HepG2 (cell line): ENCODE measurements around the gene COL9A3. TPM values are rescaled to one million over a fixed set of nuclear protein-coding genes. Genes with fewer than 3 reads are reported as not detected.

Source experiments
- BCLAF1 ChIP-seq: fragments of 450-650 bp; IDR thresholded peaks from 2 replicates; pipeline ENCODE4 v1.6.1; 2017; ENCODE audit warnings: mild to moderate bottlenecking
- BRCA1 ChIP-seq: sonication (generic); formaldehyde crosslinking; IDR thresholded peaks from 2 replicates; pipeline ENCODE4 v1.4.0; 2020; ENCODE audit warnings: missing genetic modification reagents
- CCAR2 ChIP-seq: fragments of 200-400 bp; formaldehyde crosslinking; optimal IDR thresholded peaks from 2 replicates; pipeline ENCODE3; 2018; ENCODE audit warnings: low read depth, mild to moderate bottlenecking, low read length, moderate library complexity
- ELK4 ChIP-seq: sonication (generic); formaldehyde crosslinking; IDR thresholded peaks from 2 replicates; pipeline ENCODE4 v1.9.0; 2021; ENCODE audit warnings: missing genetic modification reagents, borderline replicate concordance
- FOXP1 ChIP-seq, 2 experiments: fragments of 450-650 bp in 1 of 2; IDR thresholded peaks; 2 replicates each; pipeline ENCODE4 v1.6.1; 2017 to 2018; ENCODE audit warnings: antibody characterized with exemption in 1 of 2
- MTERF4 ChIP-seq: sonication (generic); formaldehyde crosslinking; IDR thresholded peaks from 2 replicates; pipeline ENCODE4 v1.8.0; 2023; ENCODE audit warnings: mild to moderate bottlenecking, missing genetic modification reagents
- NONO ChIP-seq, 2 experiments: fragments of 450-650 bp in 1 of 2; sonication (generic) in 1 of 2; formaldehyde crosslinking in 1 of 2; IDR thresholded peaks in 1 of 2; conservative IDR thresholded peaks in 1 of 2; 2 replicates each; pipeline versions ENCODE4 v1.6.1 to v1.8.0; 2017 to 2022; ENCODE audit warnings: mild to moderate bottlenecking in 1 of 2, missing genetic modification reagents in 1 of 2, moderate library complexity in 1 of 2
- RCOR2 ChIP-seq: IDR thresholded peaks from 2 replicates; pipeline ENCODE4 v1.6.1; 2016; ENCODE audit warnings: missing biosample characterization, missing genetic modification reagents
- RXRB ChIP-seq: IDR thresholded peaks from 2 replicates; pipeline ENCODE4 v1.6.1; 2016; ENCODE audit warnings: borderline replicate concordance, missing genetic modification reagents, missing compliant biosample characterization
- SKIL ChIP-seq: sonication (generic); formaldehyde crosslinking; IDR thresholded peaks from 2 replicates; pipeline ENCODE4 v1.8.0; 2022; ENCODE audit warnings: missing genetic modification reagents, mild to moderate bottlenecking, moderate library complexity, borderline replicate concordance
- SP2 ChIP-seq: sonication (generic); formaldehyde crosslinking; IDR thresholded peaks from 2 replicates; pipeline ENCODE4 v1.5.1; 2020; ENCODE audit warnings: mild to moderate bottlenecking, missing genetic modification reagents
- THAP7 ChIP-seq: sonication (generic); formaldehyde crosslinking; IDR thresholded peaks from 2 replicates; pipeline ENCODE4 v1.8.1; 2023; ENCODE audit warnings: mild to moderate bottlenecking, missing genetic modification reagents
- ZMAT5 ChIP-seq: sonication (generic); formaldehyde crosslinking; IDR thresholded peaks from 2 replicates; pipeline ENCODE4 v1.5.0; 2020; ENCODE audit warnings: mild to moderate bottlenecking, low read depth, missing genetic modification reagents, borderline replicate concordance
- ZNF101 ChIP-seq: sonication (generic); formaldehyde crosslinking; IDR thresholded peaks from 2 replicates; pipeline ENCODE4 v1.4.0; 2020; ENCODE audit warnings: mild to moderate bottlenecking, low read depth, missing genetic modification reagents, borderline replicate concordance
- ZNF224 ChIP-seq: sonication (generic); formaldehyde crosslinking; IDR thresholded peaks from 2 replicates; pipeline ENCODE4 v1.5.0; 2020; ENCODE audit warnings: mild to moderate bottlenecking, missing genetic modification reagents
- ZNF225 ChIP-seq: sonication (generic); formaldehyde crosslinking; IDR thresholded peaks from 2 replicates; pipeline ENCODE4 v1.4.0; 2020; ENCODE audit warnings: mild to moderate bottlenecking, missing genetic modification reagents
- ZNF441 ChIP-seq: sonication (generic); formaldehyde crosslinking; IDR thresholded peaks from 2 replicates; pipeline ENCODE4 v1.7.0; 2021; ENCODE audit warnings: missing genetic modification reagents, borderline replicate concordance
- ZNF577 ChIP-seq: sonication (generic); formaldehyde crosslinking; IDR thresholded peaks from 2 replicates; pipeline ENCODE4 v1.4.0; 2020; ENCODE audit warnings: mild to moderate bottlenecking, low read depth, missing genetic modification reagents, borderline replicate concordance
- ZNF615 ChIP-seq: sonication (generic); formaldehyde crosslinking; IDR thresholded peaks from 2 replicates; pipeline ENCODE4 v1.5.0; 2020; ENCODE audit warnings: mild to moderate bottlenecking, missing genetic modification reagents, borderline replicate concordance
- ZNF720 ChIP-seq: sonication (generic); formaldehyde crosslinking; IDR thresholded peaks from 2 replicates; pipeline ENCODE4 v1.4.0; 2020; ENCODE audit warnings: missing genetic modification reagents
- ZNF777 ChIP-seq: sonication (generic); formaldehyde crosslinking; IDR thresholded peaks from 2 replicates; pipeline ENCODE4 v1.4.0; 2020; ENCODE audit warnings: missing genetic modification reagents
- polyA plus RNA-seq, 8 experiments: library from polyadenylated mRNA; depleted of rRNA in 3 of 8; stranded (reverse) in 7 of 8; unstranded in 1 of 8; fragments of >200 nt; fragmentation: Illumina TruSeq in 4 of 8; extraction: Trizol in 4 of 8; gene quantifications; 2 replicates each; pipeline versions ENCODE4 v1.2.1 to v1.2.3, GENCODE V29; 2011 to 2016; ENCODE audit warnings: low read depth in 4 of 8, missing spikeins in 1 of 8, mixed read lengths in 1 of 8; ENCODE audit not compliant: insufficient read depth in 1 of 8
- total RNA-seq, 5 experiments: library from RNA; depleted of rRNA; stranded (reverse); fragments of >200 nt; fragmentation: Illumina TruSeq; extraction: Trizol; gene quantifications; 2 replicates each; pipeline ENCODE4 v1.2.3, GENCODE V29; 2016; ENCODE audit warnings: low read depth in 1 of 5

COL9A3 gene
- total and polyA plus RNA-seq, 2 of the 13 experiments (the other 11 are each of a cell fraction or from before 2014, with no cell fraction given), result 155 to 204 TPM

GRCh38 chr20:62806383-62807050 lies 10.3 kb upstream of the COL9A3 start (continued):
- TF ChIP-seq ZNF720 (no peak), ZNF101 (CRISPR knock-in tag) (0 out of 2 replicates have a peak, but pooled peaks have one; percentile 38), NONO (IDR thresholded peaks at IDR 0.05) (no peak), NONO (CRISPR knock-in tag; conservative IDR thresholded peaks at IDR 0.05) (peak; percentile 34; the same call in 1 of the 2 replicates), SP2 (CRISPR knock-in tag) (no peak), ZNF777 (CRISPR knock-in tag) (no peak), BRCA1 (no peak), ZNF224 (CRISPR knock-in tag) (no peak), ZNF615 (no peak), FOXP1 (IDR thresholded peaks at IDR 0.05) (no peak), FOXP1 (CRISPR knock-in tag; IDR thresholded peaks at IDR 0.05) (no peak), RXRB (CRISPR knock-in tag) (no peak), ZNF225 (CRISPR knock-in tag) (peak; percentile 41; the same call in 1 of the 2 replicates), THAP7 (CRISPR knock-in tag) (0 out of 2 replicates have a peak, but pooled peaks have one; percentile 5), CCAR2 (no peak), RCOR2 (CRISPR knock-in tag) (no peak), ELK4 (CRISPR knock-in tag) (no peak), SKIL (CRISPR knock-in tag) (peak; percentile 28; the same call in 1 of the 2 replicates), ZMAT5 (CRISPR knock-in tag) (no peak), ZNF577 (CRISPR knock-in tag) (no peak), ZNF441 (CRISPR knock-in tag) (peak; percentile 5; the same call in 1 of the 2 replicates), BCLAF1 (no peak), MTERF4 (CRISPR knock-in tag) (peak; percentile 78)
